Measurements from ENCODE around the gene ANKS4B.

DNA sequence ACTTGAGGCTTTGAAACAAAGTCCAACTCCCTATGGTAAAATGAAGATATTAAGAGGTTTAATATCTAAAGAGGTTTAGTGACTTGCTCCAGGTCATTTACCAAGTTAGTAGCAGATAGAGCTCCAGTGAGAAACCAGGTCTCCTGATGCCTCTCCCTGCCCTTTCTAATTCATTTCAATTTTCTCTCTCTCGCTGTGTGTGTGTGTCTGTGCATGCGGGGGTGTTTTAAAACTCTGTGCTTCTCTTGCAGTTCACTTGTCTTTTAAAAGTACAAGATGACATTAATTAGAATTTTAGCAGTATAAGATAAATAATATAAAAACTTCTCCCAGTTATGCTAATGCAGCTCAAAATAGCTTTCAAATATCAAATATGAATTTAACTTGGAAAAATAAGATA, 13.9 kb upstream of the ANKS4B start:
- TF ChIP-seq, protein P1, sequence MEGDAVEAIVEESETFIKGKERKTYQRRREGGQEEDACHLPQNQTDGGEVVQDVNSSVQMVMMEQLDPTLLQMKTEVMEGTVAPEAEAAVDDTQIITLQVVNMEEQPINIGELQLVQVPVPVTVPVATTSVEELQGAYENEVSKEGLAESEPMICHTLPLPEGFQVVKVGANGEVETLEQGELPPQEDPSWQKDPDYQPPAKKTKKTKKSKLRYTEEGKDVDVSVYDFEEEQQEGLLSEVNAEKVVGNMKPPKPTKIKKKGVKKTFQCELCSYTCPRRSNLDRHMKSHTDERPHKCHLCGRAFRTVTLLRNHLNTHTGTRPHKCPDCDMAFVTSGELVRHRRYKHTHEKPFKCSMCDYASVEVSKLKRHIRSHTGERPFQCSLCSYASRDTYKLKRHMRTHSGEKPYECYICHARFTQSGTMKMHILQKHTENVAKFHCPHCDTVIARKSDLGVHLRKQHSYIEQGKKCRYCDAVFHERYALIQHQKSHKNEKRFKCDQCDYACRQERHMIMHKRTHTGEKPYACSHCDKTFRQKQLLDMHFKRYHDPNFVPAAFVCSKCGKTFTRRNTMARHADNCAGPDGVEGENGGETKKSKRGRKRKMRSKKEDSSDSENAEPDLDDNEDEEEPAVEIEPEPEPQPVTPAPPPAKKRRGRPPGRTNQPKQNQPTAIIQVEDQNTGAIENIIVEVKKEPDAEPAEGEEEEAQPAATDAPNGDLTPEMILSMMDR (IDR thresholded peaks at IDR 0.05), result no peak
- TF ChIP-seq POLR2A (IDR thresholded peaks at IDR 0.05) (no peak), POLR2AphosphoS5 (IDR thresholded peaks at IDR 0.05) (no peak)

All from stomach (tissue), 4 donors.